Muscle of arm (tissue), 12 donors: ENCODE results near the gene PROSER3. TPM values are rescaled to one million over a fixed set of nuclear protein-coding genes. Genes with fewer than 3 reads are reported as not detected.
"Not testable (repeated sequence)": the region's sequence is repeated elsewhere in the genome, so short reads cannot be mapped to it uniquely, and the experiment has no call there.

Source experiments
- DNase-seq: peaks from one replicate; pipeline ENCODE4 v3.0.0-alpha.2; 2013
- polyA plus RNA-seq, 12 donors: library from polyadenylated mRNA; unstranded; fragments of 120-200 nt; gene quantifications; one replicate each; pipeline ENCODE4 v1.2.1, GENCODE V29; 2013; ENCODE audit not compliant: insufficient read length in 12 of 12

The PROSER3 gene
- polyA plus RNA-seq, 12 donors: 7.1 to 30.4 (median 13.7) TPM; not detected in 1

- DNase-seq: no peak
Observed at GRCh38 chr19:35753634-35754369, 4.2 kb upstream of the PROSER3 start.

- DNase-seq: no peak
Observed at GRCh38 chr19:35754370-35755130, 3.4 kb upstream of the PROSER3 start.

GRCh38 chr19:35755131-35755549 is 2.8 kb upstream of the PROSER3 start:
- DNase-seq: no peak

GRCh38 chr19:35755550-35756376 is 2.2 kb upstream of the PROSER3 start:
- DNase-seq: peak; percentile 84

- peak; percentile 45 for DNase-seq
Observed at GRCh38 chr19:35756377-35757230, 1.4 kb upstream of the PROSER3 start, which contains the start of gene HSPB6. HSPB6 (minus strand) TSS chr19:35757029; CDS start chr19:35757008, 21 bp downstream.

- peak; percentile 97 for DNase-seq
Observed at GRCh38 chr19:35757231-35757748, 686 bp upstream of the PROSER3 start.

GRCh38 chr19:35759697-35760096 is 1.7 kb downstream of the PROSER3 start:
- no peak for DNase-seq

GRCh38 chr19:35760711-35761349 is 2.9 kb downstream of the PROSER3 start:
- DNase-seq: no peak

GRCh38 chr19:35764432-35765315 is 6.7 kb downstream of the PROSER3 start:
- no peak for DNase-seq

- DNase-seq: no peak
Observed at GRCh38 chr19:35766571-35767104, 8.7 kb downstream of the PROSER3 start.

GRCh38 chr19:35767288-35768081 is 9.5 kb downstream of the PROSER3 start:
- DNase-seq: no peak

- DNase-seq: no peak
Observed at GRCh38 chr19:35768082-35768421, 10.1 kb downstream of the PROSER3 start.

- DNase-seq: not testable (repeated sequence)
Observed at GRCh38 chr19:35772362-35772761, 14.4 kb downstream of the PROSER3 start.

GRCh38 chr19:35773020-35773806 is 15.2 kb downstream of the PROSER3 start:
- DNase-seq: no peak

- DNase-seq: no peak
Observed at GRCh38 chr19:35774274-35775045, 16.5 kb downstream of the PROSER3 start.

GRCh38 chr19:35775046-35775297 is 17.0 kb downstream of the PROSER3 start:
- DNase-seq: no peak
